ENCODE data around the gene CRACR2B. TPM values are rescaled to one million over a fixed set of nuclear protein-coding genes. Genes with fewer than 3 reads are reported as not detected.

Gene CRACR2B
- total and polyA plus RNA-seq, 2 of the 13 experiments (the other 11 are each of a cell fraction or from before 2014, with no cell fraction given) = 14.9 to 21.0 TPM

GRCh38 chr11:843818-844692 is 16.3 kb downstream of the CRACR2B start (continued):
- TF ChIP-seq ATF2 (CRISPR knock-in tag; IDR thresholded peaks at IDR 0.05) = 0 out of 2 replicates have a peak, but pooled peaks have one; percentile 6
- TF ChIP-seq SIX4 (CRISPR knock-in tag; IDR thresholded peaks at IDR 0.05) = no peak; the same call in none of the 2 replicates
- TF ChIP-seq, protein P1, sequence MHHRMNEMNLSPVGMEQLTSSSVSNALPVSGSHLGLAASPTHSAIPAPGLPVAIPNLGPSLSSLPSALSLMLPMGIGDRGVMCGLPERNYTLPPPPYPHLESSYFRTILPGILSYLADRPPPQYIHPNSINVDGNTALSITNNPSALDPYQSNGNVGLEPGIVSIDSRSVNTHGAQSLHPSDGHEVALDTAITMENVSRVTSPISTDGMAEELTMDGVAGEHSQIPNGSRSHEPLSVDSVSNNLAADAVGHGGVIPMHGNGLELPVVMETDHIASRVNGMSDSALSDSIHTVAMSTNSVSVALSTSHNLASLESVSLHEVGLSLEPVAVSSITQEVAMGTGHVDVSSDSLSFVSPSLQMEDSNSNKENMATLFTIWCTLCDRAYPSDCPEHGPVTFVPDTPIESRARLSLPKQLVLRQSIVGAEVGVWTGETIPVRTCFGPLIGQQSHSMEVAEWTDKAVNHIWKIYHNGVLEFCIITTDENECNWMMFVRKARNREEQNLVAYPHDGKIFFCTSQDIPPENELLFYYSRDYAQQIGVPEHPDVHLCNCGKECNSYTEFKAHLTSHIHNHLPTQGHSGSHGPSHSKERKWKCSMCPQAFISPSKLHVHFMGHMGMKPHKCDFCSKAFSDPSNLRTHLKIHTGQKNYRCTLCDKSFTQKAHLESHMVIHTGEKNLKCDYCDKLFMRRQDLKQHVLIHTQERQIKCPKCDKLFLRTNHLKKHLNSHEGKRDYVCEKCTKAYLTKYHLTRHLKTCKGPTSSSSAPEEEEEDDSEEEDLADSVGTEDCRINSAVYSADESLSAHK (CRISPR knock-in tag; IDR thresholded peaks at IDR 0.05; ENCODE audit: borderline replicate concordance) = no peak
- TF ChIP-seq ZNF713 (CRISPR knock-in tag; IDR thresholded peaks at IDR 0.05) = no peak
- no peak for TF ChIP-seq ZNF12 (CRISPR knock-in tag; IDR thresholded peaks at IDR 0.05)
- TF ChIP-seq AGO2 (optimal IDR thresholded peaks at IDR 0.05; ENCODE audit: low read depth, low read length) = no peak
- no peak for TF ChIP-seq JUN (CRISPR knock-in tag; IDR thresholded peaks at IDR 0.05)
- TF ChIP-seq ZSCAN12 (CRISPR knock-in tag; IDR thresholded peaks at IDR 0.05) = no peak
- TF ChIP-seq ZNF724P (CRISPR knock-in tag; IDR thresholded peaks at IDR 0.05; ENCODE audit: borderline replicate concordance) = no peak
- no peak for TF ChIP-seq MAFG (CRISPR knock-in tag; IDR thresholded peaks at IDR 0.05)
- no peak for TF ChIP-seq TCF7 (IDR thresholded peaks at IDR 0.05; ENCODE audit: low read depth)
- no peak for TF ChIP-seq ZNF501 (CRISPR knock-in tag; IDR thresholded peaks at IDR 0.05)
- TF ChIP-seq SRY (CRISPR knock-in tag; IDR thresholded peaks at IDR 0.05) = no peak
- TF ChIP-seq FOXP4 (CRISPR knock-in tag; IDR thresholded peaks at IDR 0.05) = peak; percentile 54
- TF ChIP-seq XBP1 (CRISPR knock-in tag; IDR thresholded peaks at IDR 0.05) = no peak
- TF ChIP-seq ZFP36L1 (CRISPR knock-in tag; IDR thresholded peaks at IDR 0.05) = peak; percentile 61; the same call in 1 of the 2 replicates
- no peak for TF ChIP-seq NR2F2 (IDR thresholded peaks at IDR 0.05; ENCODE audit: borderline replicate concordance, low read depth)
- TF ChIP-seq ZNF660 (CRISPR knock-in tag; IDR thresholded peaks at IDR 0.05; ENCODE audit: borderline replicate concordance, low read depth) = no peak
- TF ChIP-seq TBL1XR1 (IDR thresholded peaks at IDR 0.05; ENCODE audit: borderline replicate concordance, low read length, partially characterized antibody) = no peak
- no peak for TF ChIP-seq PAWR (CRISPR knock-in tag; IDR thresholded peaks at IDR 0.05; ENCODE audit: borderline replicate concordance)
- no peak for TF ChIP-seq ZEB1 (IDR thresholded peaks at IDR 0.05; ENCODE audit: insufficient replicate concordance, low read depth)
- TF ChIP-seq CBX5 (CRISPR knock-in tag; IDR thresholded peaks at IDR 0.05; ENCODE audit: borderline replicate concordance) = no peak; the same call in 1 of the 2 replicates

All from HepG2 (cell line).